Suprapubic skin (tissue), 3 donors: Measurements from ENCODE around the gene SMARCD3.

Experiments used
- CTCF ChIP-seq, 2 donors: fragments of 200-600 bp in 1 of 2; fragments of 450-650 bp in 1 of 2; sonication (generic) in 1 of 2; IDR thresholded peaks; one replicate each; pipeline ENCODE4 v1.5.1; 2016 to 2019; ENCODE audit warnings: antibody characterized with exemption in 2 of 2, mild to moderate bottlenecking in 1 of 2, moderate library complexity in 1 of 2
- EP300 ChIP-seq: sonication (generic); formaldehyde crosslinking; IDR thresholded peaks from one replicate; pipeline ENCODE4 v1.6.1; 2017; ENCODE audit warnings: antibody characterized with exemption
- POLR2A ChIP-seq, 2 donors: fragments of 450-650 bp; IDR thresholded peaks; one replicate each; pipeline ENCODE4 v1.6.1; 2017; ENCODE audit warnings: antibody characterized with exemption in 2 of 2, mild to moderate bottlenecking in 2 of 2, moderate library complexity in 2 of 2

DNA sequence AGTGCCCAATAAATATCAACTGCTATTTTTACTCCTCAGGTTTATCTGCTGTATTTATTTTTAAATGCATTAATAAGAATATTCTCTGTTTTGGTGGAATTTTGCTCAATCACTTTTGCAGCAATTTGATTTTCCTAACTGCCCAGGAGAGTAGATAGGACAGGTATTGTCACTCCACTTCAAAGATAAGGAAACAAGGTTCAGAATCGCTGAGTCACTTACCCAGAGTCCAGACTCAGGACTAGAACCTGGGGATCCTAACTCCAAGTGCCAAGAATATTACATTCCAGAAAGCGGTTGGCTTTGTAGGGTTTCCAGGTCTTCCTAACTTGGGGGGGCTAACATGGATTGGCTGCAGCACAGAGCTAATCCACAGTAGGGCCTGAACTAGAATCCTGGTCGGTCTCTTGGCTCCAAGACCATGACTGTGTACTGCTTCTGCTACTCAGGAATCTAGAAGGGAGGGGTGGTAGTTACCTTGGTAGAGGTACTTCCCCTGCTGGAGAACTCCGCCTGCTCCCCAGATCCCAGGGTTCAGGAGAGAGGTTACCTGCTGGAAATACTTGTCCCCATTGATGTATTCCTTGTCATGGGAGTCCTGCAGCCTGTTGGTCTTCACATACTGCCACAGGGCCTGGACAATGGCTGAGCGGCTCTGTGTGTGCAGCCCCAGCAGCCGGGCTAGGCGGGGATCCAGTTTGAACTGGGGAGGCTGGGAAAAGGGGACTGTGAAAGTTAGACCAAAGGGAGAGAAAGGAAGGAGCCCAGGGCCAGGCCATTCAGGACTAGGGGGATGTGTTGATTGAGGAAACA lies 7.3 kb downstream of the SMARCD3 start:
- no peak for TF ChIP-seq CTCF (IDR thresholded peaks at IDR 0.05)
- no peak for TF ChIP-seq POLR2A (IDR thresholded peaks at IDR 0.05)
- TF ChIP-seq EP300, result no peak
